Measurements from ENCODE around the gene EPHB2.

EPHB2 gene

DNA sequence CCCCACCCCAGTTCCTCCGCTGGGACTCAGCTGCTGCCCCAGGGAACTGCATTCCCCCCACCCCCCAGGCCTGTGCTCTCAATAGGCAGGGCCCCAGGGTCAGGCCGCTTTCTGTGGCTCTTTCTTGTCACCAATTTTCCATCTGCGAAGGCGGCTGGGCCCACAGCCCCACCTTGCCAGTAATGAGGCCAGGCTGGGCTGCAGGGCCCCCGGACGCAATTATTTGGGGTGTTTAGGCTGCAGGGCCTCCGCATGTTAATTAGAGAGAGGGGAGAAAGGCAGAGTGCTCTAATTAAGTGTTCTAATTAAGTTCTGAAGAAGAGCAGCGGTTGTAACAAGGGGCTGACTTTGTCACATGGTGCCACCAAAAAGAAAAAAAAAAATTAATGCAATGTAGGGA, 71.8 kb downstream of the EPHB2 start:
- DNase-seq, result no peak

DNA sequence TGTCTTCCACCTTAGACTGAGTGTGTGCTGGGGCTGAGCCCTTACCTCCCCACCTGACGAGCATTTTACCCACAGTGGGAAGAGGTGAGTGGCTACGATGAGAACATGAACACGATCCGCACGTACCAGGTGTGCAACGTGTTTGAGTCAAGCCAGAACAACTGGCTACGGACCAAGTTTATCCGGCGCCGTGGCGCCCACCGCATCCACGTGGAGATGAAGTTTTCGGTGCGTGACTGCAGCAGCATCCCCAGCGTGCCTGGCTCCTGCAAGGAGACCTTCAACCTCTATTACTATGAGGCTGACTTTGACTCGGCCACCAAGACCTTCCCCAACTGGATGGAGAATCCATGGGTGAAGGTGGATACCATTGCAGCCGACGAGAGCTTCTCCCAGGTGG, 73.7 kb downstream of the EPHB2 start:
- no peak for DNase-seq

DNA sequence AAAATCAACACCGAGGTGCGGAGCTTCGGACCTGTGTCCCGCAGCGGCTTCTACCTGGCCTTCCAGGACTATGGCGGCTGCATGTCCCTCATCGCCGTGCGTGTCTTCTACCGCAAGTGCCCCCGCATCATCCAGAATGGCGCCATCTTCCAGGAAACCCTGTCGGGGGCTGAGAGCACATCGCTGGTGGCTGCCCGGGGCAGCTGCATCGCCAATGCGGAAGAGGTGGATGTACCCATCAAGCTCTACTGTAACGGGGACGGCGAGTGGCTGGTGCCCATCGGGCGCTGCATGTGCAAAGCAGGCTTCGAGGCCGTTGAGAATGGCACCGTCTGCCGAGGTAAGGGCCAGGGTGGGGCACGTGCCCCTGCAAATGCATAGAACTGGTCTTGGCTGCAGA, 74.1 kb downstream of the EPHB2 start:
- DNase-seq, result no peak

DNA sequence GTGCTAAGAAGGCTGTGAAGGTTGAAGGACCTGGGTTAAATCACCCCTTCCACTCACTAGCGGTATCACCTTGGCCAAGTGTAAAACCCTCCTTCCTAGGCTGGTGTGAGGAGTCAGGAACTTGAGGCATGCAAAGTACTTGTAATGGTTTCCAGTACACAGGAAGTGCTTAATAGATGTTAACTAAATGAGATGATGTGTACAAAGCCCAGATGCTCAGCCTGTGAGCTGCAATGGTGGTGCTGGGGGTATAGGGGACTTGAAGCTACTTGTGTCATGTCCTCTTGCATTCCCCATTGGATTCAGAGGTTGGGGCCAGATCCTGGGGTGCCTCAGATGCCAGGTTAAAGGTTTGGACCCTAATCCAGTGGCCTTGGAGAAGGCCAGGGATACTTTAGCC, 75.5 kb downstream of the EPHB2 start:
- no peak for DNase-seq

DNA sequence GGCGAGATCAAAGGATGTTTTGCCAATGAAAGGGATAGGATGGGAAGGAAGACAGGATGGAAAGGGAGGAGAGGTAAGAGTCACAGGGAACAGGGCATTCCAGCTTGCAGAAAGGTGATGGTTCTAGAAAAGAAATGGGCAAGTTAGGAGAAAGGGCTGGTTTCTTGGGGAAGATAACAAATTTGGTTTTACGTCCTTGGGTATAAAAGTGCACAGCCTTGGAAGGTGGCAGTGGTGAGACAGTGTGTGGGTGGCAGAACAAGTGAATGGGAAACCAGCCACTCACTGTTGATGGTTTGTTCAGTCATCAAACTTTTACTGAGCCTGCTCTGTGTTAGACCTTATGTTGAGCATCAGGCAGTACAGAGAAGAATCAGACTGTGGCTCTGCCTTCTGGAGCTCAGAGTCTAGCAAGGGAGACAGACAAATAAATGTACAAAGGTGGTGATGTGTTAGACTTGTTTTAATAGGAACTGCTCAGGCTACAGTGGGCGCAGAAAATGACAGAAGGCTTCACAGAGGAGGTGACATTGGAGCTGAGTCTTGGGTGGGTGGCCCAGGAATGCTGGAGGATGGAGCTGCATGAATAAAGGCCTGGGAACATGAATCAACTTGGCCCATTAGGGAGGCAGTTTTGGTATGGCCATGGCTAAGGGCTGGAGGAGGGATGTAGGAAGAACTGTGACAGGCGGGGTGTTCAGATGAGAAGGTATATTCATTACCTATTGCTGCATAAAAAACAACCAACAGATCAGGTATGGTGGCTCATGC, 76.3 kb downstream of the EPHB2 start:
- DNase-seq, result no peak

DNA sequence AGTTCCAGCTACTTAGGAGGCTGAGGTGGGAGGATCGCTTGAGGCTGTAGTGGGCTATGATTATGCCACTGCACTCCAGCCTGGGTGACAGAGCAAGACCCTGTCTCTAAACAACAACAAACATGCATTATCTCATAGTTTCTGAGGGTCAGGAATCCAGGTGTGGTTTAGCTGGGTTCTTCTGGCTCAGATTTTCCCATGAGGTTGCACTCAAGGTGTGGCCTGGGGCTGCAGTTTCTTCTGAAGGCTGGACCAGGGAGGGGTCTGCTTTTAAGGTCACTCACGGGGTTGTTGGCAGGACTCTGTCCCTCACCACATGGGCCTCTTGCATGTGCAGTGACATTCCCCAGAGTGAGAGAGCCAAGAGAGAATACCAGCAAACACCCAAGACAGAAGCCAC, 77.0 kb downstream of the EPHB2 start:
- no peak for DNase-seq

DNA sequence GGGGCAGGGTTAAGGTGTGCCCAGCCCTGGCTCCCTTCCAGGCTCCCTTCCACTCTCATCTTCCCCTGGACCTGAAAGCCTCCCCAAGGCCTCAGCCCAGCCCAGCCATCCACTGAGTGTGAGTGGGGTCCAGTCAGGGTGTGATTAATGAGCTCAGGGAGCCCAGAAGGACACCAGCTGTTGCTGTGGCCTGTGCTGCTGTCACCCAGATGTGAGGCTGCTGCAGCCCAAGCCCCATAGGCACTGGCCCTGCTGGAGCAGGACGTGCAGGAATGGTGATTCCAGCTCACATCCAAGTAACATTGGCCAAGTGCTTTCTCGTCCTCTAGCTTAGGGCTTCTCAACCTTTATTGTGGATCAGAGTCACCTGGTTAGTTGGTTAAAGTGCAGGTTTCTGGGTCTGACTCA, 77.6 kb downstream of the EPHB2 start:
- no peak for DNase-seq

DNA sequence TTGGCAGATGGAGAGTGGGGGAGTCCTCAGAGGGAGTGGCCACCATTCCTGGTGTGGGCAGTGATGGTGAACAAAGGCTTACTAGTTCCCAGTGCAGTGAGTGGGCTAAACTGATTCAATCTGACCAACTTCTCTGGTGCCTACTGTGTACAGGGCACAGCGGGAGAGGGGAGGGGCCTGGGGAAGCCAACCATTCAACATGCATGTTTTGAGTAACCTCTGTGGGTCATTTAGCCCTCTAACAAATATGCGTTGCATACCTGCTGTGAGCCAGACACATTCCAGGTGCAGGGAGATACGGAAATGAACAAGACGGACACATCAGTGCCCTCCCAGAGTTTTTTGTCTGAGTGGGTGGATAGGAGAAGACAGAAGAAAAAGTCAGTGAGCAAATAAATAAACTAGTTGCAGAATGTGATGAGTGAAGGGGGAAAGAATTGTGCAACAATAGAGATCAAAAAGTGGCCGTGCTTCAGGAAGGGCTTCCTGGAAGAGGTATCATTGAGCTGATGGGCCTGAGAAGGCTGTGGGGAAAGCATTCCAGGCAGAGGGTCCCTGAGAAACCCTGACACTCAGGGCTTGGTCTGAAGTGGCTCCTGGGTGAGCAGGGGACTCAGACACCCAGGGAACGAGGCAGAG, 78.8 kb downstream of the EPHB2 start:
- no peak for DNase-seq

DNA sequence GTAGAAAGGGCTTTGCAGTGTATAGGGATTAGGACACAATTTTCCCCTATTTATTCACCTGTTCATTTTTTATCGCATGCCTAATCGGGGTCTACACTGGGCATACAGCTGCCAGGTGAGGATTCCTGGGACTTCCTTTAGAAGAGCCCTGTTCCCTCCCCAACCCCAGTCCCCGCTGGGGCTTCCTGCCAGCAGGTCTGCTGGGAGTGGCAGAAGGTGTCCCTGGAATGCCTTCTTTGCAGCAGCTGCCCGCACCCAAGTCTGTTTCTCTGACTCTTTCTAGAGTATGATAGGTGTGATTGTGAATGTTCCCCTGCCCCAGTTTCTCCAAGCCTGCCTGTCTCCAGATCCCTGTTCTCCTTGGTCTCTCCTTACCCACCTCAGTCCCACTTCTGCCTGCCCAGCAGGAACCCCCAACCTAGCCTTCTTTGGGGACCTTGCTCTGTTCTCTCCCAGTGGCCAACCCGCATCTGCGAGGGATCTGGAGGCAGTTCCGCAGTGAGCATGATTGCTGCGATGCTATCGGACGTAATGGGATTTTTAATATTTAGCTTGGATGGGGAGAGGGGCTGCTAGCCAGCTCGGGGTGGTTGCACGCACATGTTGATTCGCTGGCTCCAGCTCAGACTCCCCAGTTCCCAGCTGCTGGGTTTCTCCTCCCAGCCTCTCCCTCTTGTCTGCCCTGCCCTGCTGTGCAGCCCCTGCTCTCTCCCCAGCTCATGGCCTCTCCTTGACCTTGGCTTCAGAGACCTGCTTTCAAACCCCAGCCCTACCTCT, 79.8 kb downstream of the EPHB2 start:
- DNase-seq, result no peak

DNA sequence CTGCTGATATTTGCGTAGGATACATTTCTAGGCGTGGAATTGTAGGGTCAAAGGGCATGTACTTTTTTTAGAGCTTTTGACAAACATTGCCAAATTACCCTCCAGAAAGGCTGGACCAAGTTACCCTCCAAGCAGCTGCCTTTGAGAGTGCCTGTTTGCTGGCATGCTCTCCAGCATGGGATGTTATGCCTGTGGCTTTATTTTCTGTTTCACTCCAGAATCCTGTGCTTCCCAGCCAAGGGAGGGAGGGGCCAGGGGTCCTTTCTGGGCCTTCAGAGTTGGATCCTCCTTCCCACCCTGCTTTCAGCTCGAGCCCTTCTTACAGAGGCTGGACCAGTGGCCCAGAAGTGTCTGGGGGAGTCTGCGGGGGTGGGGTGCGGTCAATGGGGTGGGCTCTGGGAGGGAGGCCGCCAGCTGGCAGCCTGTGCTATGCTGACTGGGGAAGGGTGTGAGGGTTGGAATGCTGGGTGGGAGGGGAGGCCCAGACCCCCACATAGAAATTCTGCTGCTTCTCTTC, 81.2 kb downstream of the EPHB2 start:
- no peak for DNase-seq

DNA sequence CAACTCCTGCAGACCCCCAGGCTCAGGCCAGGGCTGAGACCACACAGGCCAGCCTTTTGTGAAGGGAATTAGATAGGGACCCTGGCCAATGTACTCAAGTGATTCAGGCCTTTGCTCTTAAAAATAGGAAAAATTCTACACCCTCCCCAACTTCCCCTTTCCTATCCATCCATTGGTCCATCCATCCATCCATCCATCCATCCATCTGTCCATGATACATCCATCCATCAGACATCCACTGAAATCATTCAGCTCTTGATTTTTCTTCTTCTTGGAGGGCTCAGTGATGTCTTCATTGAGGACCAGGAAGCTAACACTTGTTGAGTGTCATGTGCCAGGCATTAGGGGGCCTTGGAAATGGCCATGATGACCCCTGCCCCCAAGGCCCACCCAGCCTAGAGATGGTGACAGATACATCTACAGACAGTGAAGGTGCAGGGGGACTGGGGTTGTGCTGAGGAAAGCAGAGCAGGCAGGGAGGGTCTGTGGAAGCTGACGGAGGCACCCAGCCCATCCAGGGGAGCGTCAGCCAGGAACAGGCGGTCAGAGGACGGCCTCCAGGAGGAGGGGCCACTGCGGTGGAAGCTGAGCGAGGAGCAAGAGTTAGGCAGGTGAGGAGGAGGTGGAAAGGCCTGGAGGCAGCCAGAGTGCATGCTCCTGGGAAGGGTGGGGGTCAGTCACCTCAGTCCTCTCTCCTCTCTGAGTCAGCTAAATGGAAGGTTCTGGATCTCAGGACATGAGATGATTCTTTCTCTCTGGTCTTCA, 81.9 kb downstream of the EPHB2 start:
- no peak for DNase-seq

DNA sequence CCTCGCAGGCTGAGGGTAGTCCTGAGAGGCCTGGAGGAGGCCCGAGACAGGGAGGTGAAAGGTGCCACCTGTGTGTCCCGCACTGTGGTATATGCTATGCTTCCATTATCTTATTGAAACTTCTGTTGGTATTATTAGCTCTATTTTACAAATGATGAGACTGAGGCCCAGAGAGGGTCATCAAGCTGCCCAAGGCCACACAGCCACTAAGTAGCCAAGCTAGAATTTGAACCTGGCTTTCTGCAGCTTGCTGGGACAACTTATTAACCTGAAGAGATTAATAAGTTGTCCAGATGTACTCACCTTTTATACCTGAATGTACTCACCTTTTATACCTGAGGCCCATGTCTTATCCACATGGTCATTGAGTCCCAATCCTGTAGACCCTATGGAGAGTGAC, 83.0 kb downstream of the EPHB2 start:
- DNase-seq, result no peak

DNA sequence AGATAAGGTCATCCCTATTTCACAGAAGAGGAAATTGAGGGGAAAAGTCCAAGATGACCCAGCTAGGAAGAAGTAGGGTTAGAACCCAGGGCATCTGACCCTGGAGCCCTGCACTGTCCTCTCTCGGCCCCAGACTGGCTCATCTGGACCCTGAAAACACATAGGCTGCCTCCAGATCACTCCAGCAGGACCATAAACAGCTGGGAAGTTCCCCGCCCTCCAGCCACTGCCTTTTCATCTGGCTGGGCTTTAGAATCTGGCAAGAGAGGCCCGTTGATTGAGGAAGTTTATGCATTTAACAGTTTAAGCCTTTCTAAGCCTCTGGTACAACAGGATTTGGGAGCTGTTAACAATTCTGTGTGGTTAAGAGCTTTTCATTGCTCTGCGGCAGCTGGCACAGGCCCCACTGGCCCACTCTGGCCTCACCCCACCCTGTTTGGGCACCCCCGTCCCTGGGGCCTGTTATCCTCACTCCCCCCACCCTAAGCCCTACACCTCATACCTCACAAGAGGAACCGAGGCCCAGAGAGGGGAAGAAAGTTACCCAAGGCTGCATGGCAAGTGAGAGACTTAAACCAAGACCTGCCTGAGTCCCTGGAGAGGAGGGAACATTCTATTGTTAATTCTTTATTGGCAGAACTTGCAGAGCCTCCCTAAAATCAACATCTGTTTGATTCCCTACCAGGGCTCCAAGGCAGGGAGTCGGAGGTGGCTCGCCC, 84.2 kb downstream of the EPHB2 start:
- DNase-seq, result peak; percentile 18 to 35

DNA sequence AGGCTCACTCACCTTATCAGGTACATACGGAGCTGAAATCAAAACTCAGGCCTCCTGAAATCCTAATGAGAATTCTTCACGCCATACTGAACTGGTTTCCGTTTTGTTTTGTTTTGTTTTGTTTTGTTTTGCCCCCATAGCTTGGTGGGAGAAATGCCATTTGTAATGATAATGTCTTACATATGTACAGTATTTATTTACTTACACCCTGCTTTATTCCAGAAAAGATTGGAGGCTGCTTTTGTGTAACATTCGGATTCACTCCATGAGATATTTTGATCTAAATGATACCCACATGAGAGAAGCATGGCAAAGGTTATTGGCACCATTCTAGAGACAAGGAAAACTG, 84.7 kb downstream of the EPHB2 start:
- no peak for DNase-seq

DNA sequence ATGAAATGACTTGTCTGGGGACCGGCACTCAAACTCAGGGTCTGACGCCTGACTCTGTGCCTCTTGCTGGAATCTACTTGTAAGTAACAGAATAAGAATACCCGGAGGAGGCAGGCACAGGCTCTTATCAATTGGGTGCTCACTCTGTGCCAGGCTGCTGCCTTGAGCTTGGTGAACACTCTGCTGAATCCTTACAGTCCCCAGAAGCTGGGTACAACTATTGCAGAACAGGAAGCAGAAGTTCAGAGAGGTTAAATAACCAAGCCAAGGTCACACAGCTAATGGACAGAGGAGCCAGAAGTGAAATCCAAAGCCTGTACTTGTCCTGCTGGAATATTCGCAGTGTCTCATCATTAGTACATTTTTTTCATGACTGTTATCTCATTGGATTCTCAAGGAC, 86.0 kb downstream of the EPHB2 start:
- DNase-seq, result no peak

DNA sequence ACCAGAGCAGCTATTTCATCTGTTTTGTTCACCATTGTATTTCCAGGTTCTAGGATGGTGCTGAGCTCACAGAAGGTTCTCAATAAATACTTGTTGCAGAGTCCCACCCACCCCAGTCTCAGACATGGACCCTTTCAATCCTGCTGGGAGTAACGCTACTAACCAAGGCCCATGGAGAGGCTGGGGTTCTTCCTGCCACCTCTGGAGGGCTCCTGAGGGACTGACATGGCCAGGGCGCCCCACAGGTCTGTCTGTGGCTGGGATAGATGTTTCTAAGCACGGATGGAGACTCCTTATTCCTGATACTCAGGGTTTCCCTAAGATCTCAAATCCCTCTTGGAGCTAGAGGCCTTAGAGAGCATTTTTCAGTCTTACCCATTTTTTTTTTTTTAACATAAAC, 87.4 kb downstream of the EPHB2 start:
- no peak for DNase-seq

DNA sequence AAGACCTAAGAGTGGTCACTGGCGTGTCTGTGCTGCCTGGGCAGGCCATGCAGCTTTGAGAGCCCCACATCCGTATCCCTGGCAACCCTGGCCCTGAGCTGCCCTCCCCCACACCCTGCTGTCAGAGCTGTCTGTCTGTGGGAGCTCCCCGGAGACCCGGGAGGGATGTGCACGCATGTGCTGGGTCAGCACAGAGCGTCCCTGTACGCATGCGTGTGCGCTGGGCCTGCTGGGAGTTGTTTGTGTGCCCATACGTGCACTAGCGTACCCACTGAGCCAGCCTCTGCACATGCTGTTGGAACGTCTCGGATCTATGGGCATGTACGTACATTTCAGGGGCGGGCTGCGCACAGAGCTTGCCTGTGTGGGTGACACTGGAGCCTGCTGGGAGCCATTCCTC, 89.3 kb downstream of the EPHB2 start:
- no peak for DNase-seq

DNA sequence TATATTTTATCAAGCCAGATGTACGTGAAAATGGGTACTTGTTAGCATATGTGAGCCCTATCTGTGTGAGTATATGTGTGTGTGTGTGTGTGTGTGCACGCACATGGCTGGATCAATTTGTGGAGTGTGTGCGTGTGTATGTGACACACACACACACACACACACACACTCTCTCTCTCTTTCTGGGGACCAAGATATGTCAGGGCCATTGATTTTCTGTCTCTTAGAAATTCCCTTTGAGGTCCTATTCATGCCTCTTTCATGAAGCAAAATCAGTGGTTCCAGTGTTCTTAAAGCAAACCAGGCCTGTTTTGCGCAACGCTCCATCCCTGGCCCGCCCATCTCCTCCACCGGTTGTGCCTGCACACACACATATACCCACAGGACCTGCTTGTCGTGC, 90.0 kb downstream of the EPHB2 start:
- no peak for DNase-seq

DNA sequence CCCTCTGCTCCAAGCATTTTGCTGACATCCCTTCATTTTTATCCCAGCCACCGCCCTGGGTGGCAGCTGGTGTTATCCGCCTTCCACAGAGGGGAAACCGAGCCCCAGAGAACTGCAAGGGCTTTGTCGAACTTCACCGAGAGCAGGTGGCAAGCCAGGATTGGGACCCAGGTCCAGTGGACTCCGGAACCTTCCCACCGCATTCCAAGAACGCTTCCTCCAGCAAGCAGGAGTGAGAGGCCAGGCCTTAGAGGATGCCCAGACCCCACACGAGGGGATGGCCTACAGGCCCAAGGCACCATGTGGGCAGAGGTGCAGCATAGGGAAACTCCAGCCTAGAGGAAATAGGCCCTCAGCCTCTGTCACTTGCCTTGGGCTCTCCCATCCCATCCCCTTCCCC, 90.7 kb downstream of the EPHB2 start:
- no peak for DNase-seq

DNA sequence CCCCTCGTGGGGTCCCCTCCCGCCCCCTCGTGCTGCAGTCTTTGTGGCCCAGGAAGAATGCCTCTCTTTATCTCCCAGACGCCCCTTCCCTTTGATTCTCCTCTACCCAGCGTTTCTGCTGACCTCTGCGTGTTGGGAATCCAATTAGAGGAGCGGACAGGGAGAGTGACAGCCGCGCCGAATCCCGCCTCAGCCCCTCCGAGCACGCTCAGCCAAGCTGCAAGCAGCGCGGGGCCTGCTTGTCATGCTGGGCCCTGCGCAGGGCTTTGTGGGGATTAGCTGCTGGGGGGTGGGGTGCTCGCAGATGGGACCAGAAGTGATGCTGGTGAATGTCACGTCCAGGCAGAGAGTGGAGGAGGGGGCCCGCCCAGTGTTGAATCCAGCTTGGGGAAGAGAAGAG, 91.1 kb downstream of the EPHB2 start:
- DNase-seq, result no peak

DNA sequence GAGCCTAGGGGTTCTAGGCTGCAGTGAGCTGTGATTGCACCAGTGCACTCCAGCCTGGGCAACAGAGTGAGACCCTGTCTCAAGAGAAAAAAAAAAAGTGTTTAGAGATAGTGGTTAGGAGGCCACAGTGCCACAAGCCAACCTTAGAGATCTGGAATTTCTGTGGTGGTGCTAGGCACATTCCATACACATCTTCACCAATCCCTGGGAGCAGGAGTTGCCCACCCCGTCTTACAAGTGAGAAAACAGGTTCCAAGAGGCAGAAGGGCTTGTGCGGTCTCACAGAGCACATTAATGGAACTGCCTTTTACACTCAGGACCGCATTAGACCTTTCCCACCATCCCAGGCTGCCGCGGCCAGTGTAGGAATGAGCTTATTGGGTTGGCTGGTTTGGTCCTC, 93.2 kb downstream of the EPHB2 start:
- no peak for DNase-seq

DNA sequence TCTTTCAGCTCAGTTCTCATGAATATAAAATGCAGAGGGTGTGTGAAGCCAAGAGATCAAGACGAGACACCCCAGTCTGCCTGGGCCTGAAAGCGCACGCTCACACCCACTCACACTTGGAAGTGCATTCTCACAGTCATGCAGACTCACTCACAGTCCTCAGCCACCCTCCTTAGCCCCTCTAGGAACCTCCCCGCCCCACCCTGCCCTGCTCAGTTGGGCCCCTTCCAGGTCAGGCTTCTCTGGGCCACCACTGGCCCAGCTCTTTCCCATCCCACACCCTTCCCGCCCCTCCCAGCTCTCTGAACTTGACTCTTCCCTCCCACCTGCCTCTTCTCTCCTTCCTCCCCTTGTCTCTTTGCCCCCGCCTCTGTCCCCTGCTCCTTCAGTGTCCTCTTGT, 93.8 kb downstream of the EPHB2 start:
- DNase-seq, result no peak
